ENCODE measurements around the gene HCRTR2.

- TF ChIP-seq TAF1 (conservative IDR thresholded peaks at IDR 0.05) (no peak), CTCF (IDR thresholded peaks at IDR 0.05; ENCODE audit: low read depth, low read length, missing input control) (no peak), FOXA1 (IDR thresholded peaks at IDR 0.05) (no peak), SP1 (IDR thresholded peaks at IDR 0.05) (no peak), GABPA (IDR thresholded peaks at IDR 0.05 in 1 of 2, conservative IDR thresholded peaks at IDR 0.05 in 1 of 2) (no peak), RAD21 (IDR thresholded peaks at IDR 0.05) (no peak), RXRA (IDR thresholded peaks at IDR 0.05) (no peak), EGR1 (IDR thresholded peaks at IDR 0.05; ENCODE audit: low read depth in 2 of 2) (no peak), HNF4G (IDR thresholded peaks at IDR 0.05) (no peak), REST (IDR thresholded peaks at IDR 0.05) (no peak), ATF3 (IDR thresholded peaks at IDR 0.05) (no peak), YY1 (IDR thresholded peaks at IDR 0.05) (no peak), JUND (IDR thresholded peaks at IDR 0.05) (no peak)
Observed at GRCh38 chr6:55220961-55221360, 46.6 kb downstream of the HCRTR2 start.

Measured in liver (tissue), 3 donors.